Stomach (tissue), 9 donors: ENCODE data around the gene FAM184B. TPM values are rescaled to one million over a fixed set of nuclear protein-coding genes. Genes with fewer than 3 reads are reported as not detected.

Experiments used
- DNase-seq, 2 donors: peaks; one replicate each; pipeline versions ENCODE4 v3.0.0 to v3.0.0-alpha.2; 2013 to 2019
- H3K27ac ChIP-seq, 5 donors: fragments of 200-600 bp in 4 of 5; sonication (generic) in 4 of 5; one replicate each; pipeline ENCODE4 v1.5.1; 2013 to 2019; ENCODE audit warnings: mild to moderate bottlenecking in 1 of 5, moderate library complexity in 1 of 5
- H3K27me3 ChIP-seq, 3 donors: fragments of 200-600 bp; sonication (generic); one replicate each; pipeline ENCODE4 v1.5.1; 2017 to 2019; ENCODE audit warnings: mixed run types in 1 of 3
- H3K36me3 ChIP-seq, 4 donors: fragments of 200-600 bp; sonication (generic); 1 replicate in 3 of 4; 2 replicates in 1 of 4; pipeline ENCODE4 v1.5.1; 2016 to 2019
- H3K4me1 ChIP-seq, 4 donors: fragments of 200-600 bp; sonication (generic); one replicate each; pipeline ENCODE4 v1.5.1; 2016 to 2019
- H3K4me3 ChIP-seq, 4 donors: fragments of 200-600 bp; sonication (generic) in 3 of 4; one replicate each; pipeline ENCODE4 v1.5.1; 2016 to 2019; ENCODE audit warnings: mild to moderate bottlenecking in 1 of 4
- H3K9me3 ChIP-seq, 4 donors: fragments of 200-600 bp; sonication (generic); one replicate each; pipeline ENCODE4 v1.5.1; 2016 to 2019
- CTCF ChIP-seq, 7 experiments: fragments of 450-650 bp in 4 of 7; fragments of 200-600 bp in 3 of 7; sonication (generic) in 3 of 7; IDR thresholded peaks; one replicate each; pipeline ENCODE4 v1.5.1; 2016 to 2019; ENCODE audit warnings: antibody characterized with exemption in 7 of 7, control low read depth in 2 of 7, mild to moderate bottlenecking in 1 of 7
- EP300 ChIP-seq: sonication (generic); formaldehyde crosslinking; IDR thresholded peaks from one replicate; pipeline ENCODE4 v1.6.1; 2017; ENCODE audit warnings: antibody characterized with exemption
- POLR2A ChIP-seq, 4 donors: fragments of 450-650 bp; IDR thresholded peaks; one replicate each; pipeline ENCODE4 v1.6.1; 2016; ENCODE audit warnings: antibody characterized with exemption in 4 of 4, control low read depth in 2 of 4, mild to moderate bottlenecking in 1 of 4, moderate library complexity in 1 of 4
- POLR2AphosphoS5 ChIP-seq, 3 donors: sonication (generic); formaldehyde crosslinking; IDR thresholded peaks; one replicate each; pipeline ENCODE4 v1.6.1; 2016; ENCODE audit warnings: antibody characterized with exemption in 3 of 3
- WGBS, 5 donors: extraction: QIAGEN DNeasy Blood & Tissue Kit in 3 of 5; methylation state at CpG; one replicate each; pipeline versions ENCODE4 v1.1.5 to v1.1.7; 2013 to 2018; 5-methylcytosine and 5-hydroxymethylcytosine counted together
- intact Hi-C: fragments of 100-400 bp; cut with DNase I; formaldehyde crosslinking; loops from one replicate; pipeline ENCODE4 v1.15.1; 2023; ENCODE audit warnings: low total_unique reads
- polyA plus RNA-seq, 3 donors: library from polyadenylated mRNA; stranded (reverse); fragments of 200-250 nt; gene quantifications; one replicate each; pipeline ENCODE4 v1.2.3, GENCODE V29; 2013
- total RNA-seq, 5 donors: library from RNA; depleted of rRNA; stranded (reverse); fragments of >200 nt; gene quantifications; one replicate each; pipeline versions ENCODE4 v1.1.0 to v1.2.3, GENCODE V29; 2014 to 2016
- donor health status: healthy with polysubstance abuse.
- donor health status: Bipolar disorder and iron deficiency.
- donor health status: healthy.

Gene FAM184B
- total and polyA plus RNA-seq, 8 donors = 0.08 to 0.18 TPM; not detected in 6

GRCh38 chr4:17762726-17763125 is 18.7 kb downstream of the FAM184B start:
- Histone ChIP-seq H3K4me1 (no peaks in the 10 kb centered on the region), H3K36me3 (no peaks in the 10 kb centered on the region), H3K27ac (no peak overlapping the region), H3K27me3 (no peaks in the 10 kb centered on the region), H3K9me3 (peaks cover 0 to 11% (median 3%) of the 10 kb centered on the region in 4 donors), H3K4me3 (no peak overlapping the region)
- WGBS, 5 donors = 63 to 82% (median 80%) methylated on average over 1 of the region's 1 CpG
- DNase-seq = no peak
- intact Hi-C loops = no loop called here
- TF ChIP-seq EP300 = no peak

- Histone ChIP-seq H3K36me3 (no peaks in the 10 kb centered on the region), H3K4me3 (no peak overlapping the region), H3K4me1 (no peaks in the 10 kb centered on the region), H3K27me3 (no peaks in the 10 kb centered on the region), H3K27ac (no peak overlapping the region), H3K9me3 (no peaks in the 10 kb centered on the region)
- intact Hi-C loops = no loop called here
- no peak for DNase-seq
- TF ChIP-seq CTCF (IDR thresholded peaks at IDR 0.05) = no peak
- no peak for TF ChIP-seq POLR2AphosphoS5 (IDR thresholded peaks at IDR 0.05)
- TF ChIP-seq POLR2A (IDR thresholded peaks at IDR 0.05) = no peak
- no peak for TF ChIP-seq EP300
- 59 to 79% (median 70%) methylated on average over 1 of the region's 1 CpG for WGBS, 5 donors
Observed at GRCh38 chr4:17761062-17761461, 20.4 kb downstream of the FAM184B start.

- H3K4me3 ChIP-seq = no peak overlapping the region
- intact Hi-C loops = no loop called here
- H3K4me1 ChIP-seq = no peaks in the 10 kb centered on the region
- DNase-seq = no peak
- no peaks in the 10 kb centered on the region for H3K27me3 ChIP-seq
- WGBS, 5 donors = 69 to 77% (median 76%) methylated on average over 6 of the region's 6 CpGs
- TF ChIP-seq POLR2AphosphoS5 (IDR thresholded peaks at IDR 0.05) (no peak), CTCF (IDR thresholded peaks at IDR 0.05) (no peak), EP300 (no peak), POLR2A (IDR thresholded peaks at IDR 0.05) (no peak)
- H3K36me3 ChIP-seq = no peaks in the 10 kb centered on the region
- no peaks in the 10 kb centered on the region for H3K9me3 ChIP-seq
- H3K27ac ChIP-seq = no peak overlapping the region
Observed at GRCh38 chr4:17760626-17761025, 20.8 kb downstream of the FAM184B start.

GRCh38 chr4:17758485-17758884 is 22.9 kb downstream of the FAM184B start:
- 54 to 66% (median 57%) methylated on average over 5 of the region's 5 CpGs for WGBS, 5 donors

More at GRCh38 chr4:17758485-17758884, 22.9 kb downstream of the FAM184B start:
- no peaks in the 10 kb centered on the region for H3K27me3 ChIP-seq
- H3K4me3 ChIP-seq = no peak overlapping the region
- no peak overlapping the region for H3K27ac ChIP-seq
- no peaks in the 10 kb centered on the region for H3K9me3 ChIP-seq
- no peak for DNase-seq
- TF ChIP-seq POLR2AphosphoS5 (IDR thresholded peaks at IDR 0.05) = no peak
- no peak for TF ChIP-seq CTCF (IDR thresholded peaks at IDR 0.05)
- no peak for TF ChIP-seq EP300
- no peak for TF ChIP-seq POLR2A (IDR thresholded peaks at IDR 0.05)
- H3K4me1 ChIP-seq = no peaks in the 10 kb centered on the region
- intact Hi-C loops = no loop called here
- H3K36me3 ChIP-seq = no peaks in the 10 kb centered on the region
